ENCODE results near the gene C2.

C2 gene

GRCh38 chr6:31899215-31899614 lies 28.3 kb upstream of the C2 start:
- DNase-seq (ENCODE audit: low read depth in 1 of 2, low spot score in 1 of 2): peak; percentile 23 to 53
- Histone ChIP-seq H3K27me3 (ENCODE audit: insufficient read depth, poor library complexity, severe bottlenecking) (no peaks in the 10 kb centered on the region), H3K27ac (replicated peaks) (peak overlapping the region; percentile 57), H3K4me3 (replicated peaks; ENCODE audit: insufficient read depth, low read length) (no peak overlapping the region)
- TF ChIP-seq SPI1 (IDR thresholded peaks at IDR 0.05; ENCODE audit: borderline replicate concordance, low read depth) (peak; percentile 83), REST (IDR thresholded peaks at IDR 0.05; ENCODE audit: insufficient replicate concordance, low read depth) (no peak)

GRCh38 chr6:31899882-31900722 lies 27.4 kb upstream of the C2 start:
- Histone ChIP-seq H3K27me3 (ENCODE audit: insufficient read depth, poor library complexity, severe bottlenecking) (no peaks in the 10 kb centered on the region), H3K27ac (replicated peaks) (peak overlapping the region; percentile 57), H3K4me3 (replicated peaks; ENCODE audit: insufficient read depth, low read length) (no peak overlapping the region)
- peak; percentile 89 for TF ChIP-seq POLR2AphosphoS5 (IDR thresholded peaks at IDR 0.05; ENCODE audit: low read depth)
- TF ChIP-seq REST (IDR thresholded peaks at IDR 0.05; ENCODE audit: insufficient replicate concordance, low read depth): no peak
- peak; percentile 41 to 82 for DNase-seq (ENCODE audit: low read depth in 1 of 2, low spot score in 1 of 2)

- Histone ChIP-seq H3K4me3 (replicated peaks; ENCODE audit: insufficient read depth, low read length) (peak overlapping the region; percentile 46), H3K27me3 (ENCODE audit: insufficient read depth, poor library complexity, severe bottlenecking) (no peaks in the 10 kb centered on the region), H3K27ac (replicated peaks) (peak overlapping the region; percentile 66)
- peak in 1 of 2 experiments; percentile 9 for DNase-seq (ENCODE audit: low read depth in 1 of 2, low spot score in 1 of 2)
- TF ChIP-seq SPI1 (IDR thresholded peaks at IDR 0.05; ENCODE audit: borderline replicate concordance, low read depth): no peak
Observed at GRCh38 chr6:31900917-31901414, 26.6 kb upstream of the C2 start.

- peak; percentile 55 to 57 for DNase-seq (ENCODE audit: low read depth in 1 of 2, low spot score in 1 of 2)
- Histone ChIP-seq H3K27ac (replicated peaks) (peak overlapping the region; percentile 66), H3K27me3 (ENCODE audit: insufficient read depth, poor library complexity, severe bottlenecking) (no peaks in the 10 kb centered on the region), H3K4me3 (replicated peaks; ENCODE audit: insufficient read depth, low read length) (peak overlapping the region; percentile 46)
- TF ChIP-seq SPI1 (IDR thresholded peaks at IDR 0.05; ENCODE audit: borderline replicate concordance, low read depth) (no peak), GABPA (IDR thresholded peaks at IDR 0.05; ENCODE audit: low read depth) (no peak), POLR2AphosphoS5 (IDR thresholded peaks at IDR 0.05; ENCODE audit: low read depth) (no peak; the same call in 1 of the 2 replicates), REST (IDR thresholded peaks at IDR 0.05; ENCODE audit: insufficient replicate concordance, low read depth) (no peak), CTCF (IDR thresholded peaks at IDR 0.05; ENCODE audit: insufficient read depth, low read length) (no peak)
Observed at GRCh38 chr6:31901415-31901952, 26.0 kb upstream of the C2 start.
